ENCODE data around the gene NDC80. TPM values are rescaled to one million over a fixed set of nuclear protein-coding genes. Genes with fewer than 3 reads are reported as not detected.
A peak's percentile ranks its signal among the peaks of the same experiment; 100 is the strongest.

NDC80 gene
- total and polyA plus RNA-seq, 12 donors: 0.17 to 2.7 (median 0.34) TPM; not detected in 2

GRCh38 chr18:2655178-2655953 lies 84.0 kb downstream of the NDC80 start, which contains the start of gene SMCHD1:
Gene SMCHD1, plus strand, starts transcription at chr18:2655726. Its CDS starts 350 bp downstream, at chr18:2656076.
- peak; percentile 86 to 90 for DNase-seq
- peak; percentile 89 to 94 (median 91) for ATAC-seq
- WGBS, 2 donors: 0 to 1% methylated on average over 94 to 100 of the region's 100 CpGs
- Histone ChIP-seq H3K4me1 (peaks cover 0 to 48% (median 36%) of the 10 kb centered on the region in 9 donors), H3K4me3 (peak within 1 kb of the TSS; percentile 65 to 94 (median 88)), H3K27ac (peak within 1 kb of the TSS; percentile 86 to 99 (median 96)), H3K9me3 (no peaks in the 10 kb centered on the region), H3K27me3 (no peaks in the 10 kb centered on the region), H3K36me3 (peaks cover 0 to under 1% (median 0%) of the 10 kb centered on the region in 9 donors)
- TF ChIP-seq CTCF (IDR thresholded peaks at IDR 0.05): no peak
- intact Hi-C loops (cut with DNase I): loop anchor here in 8 of 10 donors (2.0 to 10.0 kb wide), 4 partner anchors 53 to 85 kb away; partner anchors contain the start of genes METTL4 (in 8 of the 8) and NDC80 (in 8 of the 8)

GRCh38 chr18:2655954-2656236 lies 84.5 kb downstream of the NDC80 start:
- Histone ChIP-seq H3K27ac (peak overlapping the region; percentile 86 to 99 (median 96)), H3K36me3 (peaks cover 0 to 6% (median 0%) of the 10 kb centered on the region in 9 donors), H3K4me3 (peak overlapping the region; percentile 65 to 94 (median 88)), H3K4me1 (peaks cover 0 to 48% (median 36%) of the 10 kb centered on the region in 9 donors), H3K27me3 (no peaks in the 10 kb centered on the region), H3K9me3 (no peaks in the 10 kb centered on the region)
- 0 to 1% methylated on average over 35 to 37 of the region's 37 CpGs for WGBS, 2 donors
- ATAC-seq: peak in 3 of 8 donors; percentile 12 to 39 (median 16)
- DNase-seq: peak in 1 of 2 donors; percentile 41
- TF ChIP-seq CTCF (IDR thresholded peaks at IDR 0.05): peak in 2 of 9 donors; percentile 10 to 24
- intact Hi-C loops (cut with DNase I): loop anchor here in 8 of 10 donors (2.0 to 10.0 kb wide), 4 partner anchors 54 to 85 kb away; partner anchors contain the start of genes METTL4 (in 8 of the 8) and NDC80 (in 8 of the 8)

GRCh38 chr18:2656237-2656980 lies 85.1 kb downstream of the NDC80 start:
- WGBS, 2 donors: 0 to 1% methylated on average over 49 of the region's 49 CpGs
- H3K27me3 ChIP-seq: no peaks in the 10 kb centered on the region
- H3K4me3 ChIP-seq: peak overlapping the region; percentile 65 to 94 (median 88)
- peaks cover 0 to 9% (median 0%) of the 10 kb centered on the region in 9 donors for H3K36me3 ChIP-seq
- H3K27ac ChIP-seq: peak overlapping the region; percentile 86 to 99 (median 96)
- DNase-seq (peak; percentile 47 to 62), ATAC-seq (peak; percentile 48 to 88 (median 77))
- H3K9me3 ChIP-seq: no peaks in the 10 kb centered on the region
- TF ChIP-seq CTCF (IDR thresholded peaks at IDR 0.05): no peak
- intact Hi-C loops (cut with DNase I): loop anchor here in 5 of 10 donors (5.0 to 10.0 kb wide), 3 partner anchors 54 to 84 kb away; partner anchors contain the start of genes METTL4 (in 4 of the 5) and NDC80 (in 4 of the 5)
- peaks cover 0 to 48% (median 36%) of the 10 kb centered on the region in 9 donors for H3K4me1 ChIP-seq

Data from heart right ventricle (tissue), 16 donors.